Uterus (tissue), 2 donors: ENCODE results near the gene MAVS.

ENCODE experiments used
- POLR2A ChIP-seq, 2 donors: fragments of 450-650 bp; IDR thresholded peaks; one replicate each; pipeline ENCODE4 v1.6.1; 2016; ENCODE audit warnings: antibody characterized with exemption in 2 of 2, mild to moderate bottlenecking in 1 of 2, moderate library complexity in 1 of 2
- TF ChIP-seq, protein P1 (sequence below), 4 experiments: fragments of 200-600 bp in 2 of 4; fragments of 450-650 bp in 2 of 4; sonication (generic) in 2 of 4; IDR thresholded peaks; one replicate each; pipeline ENCODE4 v1.5.1; 2016 to 2019; ENCODE audit warnings: antibody characterized with exemption in 4 of 4, mild to moderate bottlenecking in 2 of 4, moderate library complexity in 1 of 4

DNA sequence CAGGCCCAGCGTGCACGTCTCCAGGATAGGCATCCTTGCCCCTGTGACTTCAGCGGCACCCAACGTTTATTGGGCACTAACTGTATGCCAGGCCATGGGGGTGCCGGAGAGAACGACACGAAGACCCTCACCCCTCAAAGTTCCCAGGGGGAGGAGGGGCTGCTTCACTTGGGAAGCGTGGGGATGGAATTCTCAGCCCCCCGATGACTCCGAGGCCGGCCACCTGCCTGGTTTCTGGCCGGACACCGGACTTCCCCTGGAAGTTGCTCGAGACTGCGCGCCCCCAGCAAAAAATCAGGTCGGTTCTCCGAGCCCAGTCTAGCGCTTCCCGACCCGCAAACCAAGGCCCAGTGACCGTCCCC, 275 bp upstream of the MAVS start:
- TF ChIP-seq, protein P1, sequence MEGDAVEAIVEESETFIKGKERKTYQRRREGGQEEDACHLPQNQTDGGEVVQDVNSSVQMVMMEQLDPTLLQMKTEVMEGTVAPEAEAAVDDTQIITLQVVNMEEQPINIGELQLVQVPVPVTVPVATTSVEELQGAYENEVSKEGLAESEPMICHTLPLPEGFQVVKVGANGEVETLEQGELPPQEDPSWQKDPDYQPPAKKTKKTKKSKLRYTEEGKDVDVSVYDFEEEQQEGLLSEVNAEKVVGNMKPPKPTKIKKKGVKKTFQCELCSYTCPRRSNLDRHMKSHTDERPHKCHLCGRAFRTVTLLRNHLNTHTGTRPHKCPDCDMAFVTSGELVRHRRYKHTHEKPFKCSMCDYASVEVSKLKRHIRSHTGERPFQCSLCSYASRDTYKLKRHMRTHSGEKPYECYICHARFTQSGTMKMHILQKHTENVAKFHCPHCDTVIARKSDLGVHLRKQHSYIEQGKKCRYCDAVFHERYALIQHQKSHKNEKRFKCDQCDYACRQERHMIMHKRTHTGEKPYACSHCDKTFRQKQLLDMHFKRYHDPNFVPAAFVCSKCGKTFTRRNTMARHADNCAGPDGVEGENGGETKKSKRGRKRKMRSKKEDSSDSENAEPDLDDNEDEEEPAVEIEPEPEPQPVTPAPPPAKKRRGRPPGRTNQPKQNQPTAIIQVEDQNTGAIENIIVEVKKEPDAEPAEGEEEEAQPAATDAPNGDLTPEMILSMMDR (IDR thresholded peaks at IDR 0.05) = no peak
- no peak for TF ChIP-seq POLR2A (IDR thresholded peaks at IDR 0.05)
